HG03196 (cell line): ENCODE results near the gene CHPF2.
A peak's percentile ranks its signal among the peaks of the same experiment; 100 is the strongest.

Experiments used
- ATAC-seq: cut with Tn5 transposase; IDR thresholded peaks from one replicate; pipeline ENCODE4 v1.9.1; 2021; ENCODE audit not compliant: unreplicated experiment

The CHPF2 gene, protein sequence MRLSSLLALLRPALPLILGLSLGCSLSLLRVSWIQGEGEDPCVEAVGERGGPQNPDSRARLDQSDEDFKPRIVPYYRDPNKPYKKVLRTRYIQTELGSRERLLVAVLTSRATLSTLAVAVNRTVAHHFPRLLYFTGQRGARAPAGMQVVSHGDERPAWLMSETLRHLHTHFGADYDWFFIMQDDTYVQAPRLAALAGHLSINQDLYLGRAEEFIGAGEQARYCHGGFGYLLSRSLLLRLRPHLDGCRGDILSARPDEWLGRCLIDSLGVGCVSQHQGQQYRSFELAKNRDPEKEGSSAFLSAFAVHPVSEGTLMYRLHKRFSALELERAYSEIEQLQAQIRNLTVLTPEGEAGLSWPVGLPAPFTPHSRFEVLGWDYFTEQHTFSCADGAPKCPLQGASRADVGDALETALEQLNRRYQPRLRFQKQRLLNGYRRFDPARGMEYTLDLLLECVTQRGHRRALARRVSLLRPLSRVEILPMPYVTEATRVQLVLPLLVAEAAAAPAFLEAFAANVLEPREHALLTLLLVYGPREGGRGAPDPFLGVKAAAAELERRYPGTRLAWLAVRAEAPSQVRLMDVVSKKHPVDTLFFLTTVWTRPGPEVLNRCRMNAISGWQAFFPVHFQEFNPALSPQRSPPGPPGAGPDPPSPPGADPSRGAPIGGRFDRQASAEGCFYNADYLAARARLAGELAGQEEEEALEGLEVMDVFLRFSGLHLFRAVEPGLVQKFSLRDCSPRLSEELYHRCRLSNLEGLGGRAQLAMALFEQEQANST

DNA sequence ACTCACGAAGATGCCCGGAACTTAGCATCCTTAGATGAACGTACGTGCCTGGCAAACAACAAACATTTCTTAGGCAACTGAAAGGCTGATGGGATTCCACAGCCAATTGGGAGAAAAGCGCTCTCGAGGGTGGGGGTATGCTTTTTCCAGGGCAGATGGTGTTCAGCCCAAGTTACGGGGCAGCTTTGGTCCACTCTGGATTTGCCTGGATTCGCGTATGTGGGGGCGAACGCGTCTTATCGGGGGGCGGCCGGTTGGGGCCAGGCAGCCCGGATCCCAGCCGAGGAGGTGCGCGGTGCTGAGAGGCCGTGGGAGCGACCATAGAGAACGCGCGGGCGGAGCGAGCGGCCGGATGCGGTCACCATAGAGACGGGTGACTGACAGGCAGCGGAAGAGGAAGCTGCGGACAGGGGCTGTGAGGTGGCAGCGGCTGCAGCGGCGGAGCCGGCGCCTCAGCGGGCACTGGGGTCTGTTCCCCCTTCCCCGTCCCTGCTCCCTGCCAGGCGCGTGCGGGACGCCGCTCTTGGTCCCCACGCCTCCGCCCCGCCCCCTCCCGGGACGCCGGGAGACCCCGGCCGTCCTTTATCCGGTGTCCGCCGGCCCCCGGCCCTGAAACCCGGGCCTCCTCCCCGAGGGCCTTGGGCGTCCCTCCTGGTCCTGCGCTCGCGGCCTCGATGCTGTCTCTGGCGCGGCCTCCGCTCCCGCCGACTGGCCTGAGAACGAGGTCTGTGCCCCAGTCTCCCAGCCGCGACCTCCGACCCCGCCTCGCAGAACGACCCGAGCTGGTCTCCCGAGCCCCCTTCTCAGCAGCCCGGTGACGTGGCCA lies at the start of gene CHPF2:
TSS of gene CHPF2 (plus strand) at position 393 of the 826 bp plus-strand sequence. CDS start 1,529 bp downstream, outside the sequence.
- peak; percentile 94 for ATAC-seq

DNA sequence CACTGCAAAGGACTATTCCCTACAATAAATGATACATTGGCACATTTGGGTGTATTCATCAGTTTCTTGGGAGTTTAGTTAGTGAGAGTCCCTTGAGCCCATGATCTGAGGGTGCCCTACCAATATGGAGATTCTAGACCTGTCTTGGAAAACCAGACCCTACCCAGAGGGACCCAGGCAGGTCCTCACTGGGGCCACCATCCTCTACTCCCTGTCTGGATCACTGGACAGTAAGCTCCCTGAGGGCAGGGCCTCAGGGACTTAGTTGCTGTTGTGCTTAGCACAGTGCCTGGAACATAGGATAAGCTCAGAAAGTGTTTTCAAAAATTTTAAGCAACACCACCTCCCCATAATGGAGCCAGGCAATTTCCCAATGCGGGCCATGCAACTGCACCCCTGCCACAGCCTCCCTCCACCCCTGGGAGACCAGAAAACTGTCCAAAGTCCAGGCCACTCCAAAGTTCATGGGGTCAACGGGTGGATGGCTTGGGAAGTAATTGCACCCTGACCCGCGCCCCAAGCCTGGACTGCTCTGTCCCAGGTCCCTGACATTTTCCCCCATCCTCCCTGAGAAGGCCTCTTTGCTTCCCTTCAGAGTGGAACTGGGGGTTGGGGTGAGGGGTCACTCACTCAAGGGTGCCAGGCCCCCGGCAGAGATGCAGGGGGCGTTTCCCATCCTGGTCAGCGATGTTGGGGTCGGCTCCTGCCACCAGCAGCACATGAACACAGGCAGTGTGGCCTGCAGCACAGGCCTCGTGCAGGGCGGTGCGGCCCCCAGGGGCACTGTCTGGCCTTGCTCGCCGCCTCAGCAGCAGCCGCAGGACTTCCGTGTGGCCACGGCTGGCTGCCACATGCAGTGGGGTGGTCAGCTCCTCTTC lies 46.3 kb upstream of the CHPF2 start:
- ATAC-seq, result no peak

DNA sequence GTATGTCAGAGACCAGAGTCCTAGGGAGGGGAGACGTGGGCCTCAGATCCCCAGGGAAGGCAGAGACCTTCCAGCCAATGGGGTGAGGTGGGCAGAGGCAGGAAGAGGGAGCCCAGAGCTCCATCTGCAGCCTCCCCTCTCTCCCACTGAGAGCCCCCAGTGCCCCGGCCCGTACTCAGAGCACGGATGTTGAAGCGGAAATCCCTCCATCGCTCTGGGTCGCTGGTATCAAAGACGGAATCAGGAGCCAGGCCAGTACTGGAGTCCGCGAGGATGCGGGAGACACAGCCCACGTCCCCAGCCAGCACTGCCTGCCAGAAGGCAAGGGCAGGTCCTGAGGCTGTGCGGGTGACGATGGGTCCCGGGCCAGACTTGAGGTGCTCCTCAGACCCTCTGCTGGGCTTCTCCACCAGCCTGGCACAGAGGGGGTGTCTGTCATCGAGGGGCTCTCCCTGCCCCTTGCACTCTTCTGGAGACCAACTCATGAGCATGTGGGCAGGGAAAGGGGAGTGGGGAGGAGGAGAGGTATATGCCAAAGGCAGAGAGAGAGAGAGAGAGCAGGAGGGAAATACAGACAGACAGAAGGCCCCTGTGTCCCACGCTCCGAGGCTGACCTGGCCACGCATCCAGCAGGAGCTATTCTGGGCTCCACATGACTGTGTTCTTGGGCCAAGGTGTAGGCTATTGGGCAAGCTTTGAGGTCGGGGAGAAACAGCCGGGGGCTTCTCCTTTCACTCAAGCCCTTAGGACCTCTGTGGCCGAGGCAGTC lies 45.5 kb upstream of the CHPF2 start, which contains the start of gene ASB10:
TSS of gene ASB10 (minus strand) at position 611 of the 769 bp plus-strand sequence. CDS start at position 491, 120 bp downstream.
- ATAC-seq, result no peak

DNA sequence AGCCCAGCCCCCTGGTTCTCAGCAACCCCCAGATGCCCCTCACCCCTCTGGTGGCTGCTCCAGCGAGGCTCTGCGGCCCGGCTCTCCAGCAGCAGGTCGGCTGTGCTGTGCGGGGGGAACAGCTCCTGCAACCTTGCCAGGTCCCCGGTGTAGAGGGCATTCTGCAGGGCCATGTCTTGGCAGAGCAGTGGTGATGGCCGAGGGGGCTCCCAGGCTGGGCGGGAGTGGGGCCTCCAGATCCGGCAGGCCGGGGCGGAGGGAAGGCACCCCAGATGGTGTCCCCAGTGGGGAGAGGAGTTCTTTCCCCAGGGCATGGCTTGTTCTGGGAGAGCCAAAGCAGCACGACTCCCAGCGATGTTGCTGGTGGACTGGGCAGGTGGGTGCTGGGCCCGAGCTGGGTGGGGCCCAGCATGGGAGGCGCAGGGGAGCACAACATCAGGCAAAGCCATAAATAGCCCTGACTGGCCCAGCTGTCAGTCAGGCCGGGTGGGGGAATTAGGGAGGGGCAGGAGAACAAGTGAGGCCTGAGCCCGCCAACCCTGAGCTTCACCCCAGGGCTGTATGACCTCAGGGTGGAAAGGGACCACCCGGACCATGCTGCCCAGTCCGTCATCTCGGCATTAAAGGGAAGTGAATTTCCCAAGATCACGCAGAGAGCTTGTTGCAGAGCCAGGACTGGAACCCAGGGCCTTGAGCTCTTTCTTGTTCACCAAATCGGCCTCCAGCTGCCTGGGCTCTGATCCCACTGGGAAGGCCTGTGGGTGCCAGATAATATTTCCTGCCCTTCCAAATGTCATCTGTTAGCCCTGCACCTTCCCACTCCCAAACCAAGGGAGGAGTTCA lies 44.7 kb upstream of the CHPF2 start:
- ATAC-seq, result no peak

DNA sequence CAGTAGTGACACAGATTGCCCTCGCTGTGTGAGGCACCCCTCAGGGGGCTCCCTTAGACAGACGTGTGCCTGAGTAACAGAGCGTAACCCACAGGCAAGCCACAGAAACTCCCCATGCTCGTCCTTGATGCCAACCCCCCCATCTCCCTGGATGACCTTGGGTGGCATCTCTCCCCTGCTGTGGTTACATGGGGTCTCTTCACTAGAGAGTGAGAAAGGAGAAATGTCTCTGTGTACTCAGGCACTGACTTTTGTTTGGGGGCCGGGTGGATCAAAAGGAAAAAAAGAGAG lies 44.1 kb upstream of the CHPF2 start:
- ATAC-seq, result no peak

DNA sequence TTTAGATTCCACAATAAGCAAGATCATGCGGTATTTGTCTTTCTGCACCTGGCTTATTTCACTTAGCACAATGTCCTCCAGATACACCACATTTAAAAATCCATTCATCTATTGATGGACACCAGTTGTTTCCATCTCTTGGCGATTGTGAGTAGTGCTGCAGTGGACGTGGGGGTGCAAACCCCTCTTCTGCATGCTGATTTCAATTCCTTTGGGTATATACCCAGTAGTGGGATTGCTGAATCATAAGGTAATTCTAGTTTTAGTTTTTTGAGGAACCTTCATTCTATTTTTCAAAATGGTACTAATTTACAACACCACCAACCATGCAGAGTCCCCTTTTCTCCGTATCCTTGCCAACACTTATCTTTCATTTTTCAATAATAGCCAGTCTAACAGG lies 43.2 kb upstream of the CHPF2 start:
- no peak for ATAC-seq

DNA sequence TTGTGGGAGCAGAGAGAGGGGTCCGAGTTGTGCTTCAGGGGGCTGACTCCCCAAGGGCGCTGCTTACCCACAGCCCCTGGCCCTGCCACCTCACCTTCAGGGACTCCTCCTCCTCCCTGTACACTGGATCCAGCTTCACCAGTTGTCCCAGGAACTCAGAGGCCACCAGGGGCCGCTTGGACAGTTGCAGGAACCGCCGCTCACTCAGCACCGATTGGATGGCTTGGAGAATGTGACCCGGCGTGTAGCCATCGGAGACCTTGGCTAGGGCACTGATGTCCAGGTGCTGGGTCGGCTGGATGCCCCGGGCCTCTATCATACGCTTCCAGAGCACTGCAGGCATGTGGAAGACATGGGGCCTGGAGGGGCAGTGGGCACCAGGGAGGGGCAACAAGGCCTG lies 40.7 kb upstream of the CHPF2 start:
- ATAC-seq, result no peak

DNA sequence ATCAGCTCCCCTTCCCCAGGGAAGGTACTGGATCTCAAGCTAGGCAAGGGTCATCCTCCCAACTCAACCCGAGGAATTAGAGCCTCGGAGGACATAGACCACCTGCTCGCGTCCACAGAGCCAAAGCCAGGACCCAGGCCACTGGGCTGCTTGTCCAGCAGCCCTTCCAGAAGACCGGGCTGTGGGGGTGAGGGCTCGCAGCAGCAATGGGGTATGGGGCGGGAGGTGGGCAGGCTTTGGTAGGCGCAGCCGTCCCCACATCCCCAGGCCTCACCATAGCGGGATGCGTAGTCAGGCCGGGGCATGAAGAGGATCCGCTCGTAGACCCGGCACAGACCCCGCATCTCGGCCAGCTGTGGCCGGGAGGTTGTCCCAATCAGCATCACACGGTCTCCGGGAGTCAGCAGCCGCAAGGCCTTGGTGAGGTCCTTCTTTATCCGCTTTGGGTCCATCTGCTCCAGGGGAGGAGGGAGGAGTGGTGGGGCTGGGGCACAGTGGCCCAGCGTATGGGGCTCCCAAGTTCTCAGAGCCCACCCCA lies 40.2 kb upstream of the CHPF2 start:
- ATAC-seq, result no peak

DNA sequence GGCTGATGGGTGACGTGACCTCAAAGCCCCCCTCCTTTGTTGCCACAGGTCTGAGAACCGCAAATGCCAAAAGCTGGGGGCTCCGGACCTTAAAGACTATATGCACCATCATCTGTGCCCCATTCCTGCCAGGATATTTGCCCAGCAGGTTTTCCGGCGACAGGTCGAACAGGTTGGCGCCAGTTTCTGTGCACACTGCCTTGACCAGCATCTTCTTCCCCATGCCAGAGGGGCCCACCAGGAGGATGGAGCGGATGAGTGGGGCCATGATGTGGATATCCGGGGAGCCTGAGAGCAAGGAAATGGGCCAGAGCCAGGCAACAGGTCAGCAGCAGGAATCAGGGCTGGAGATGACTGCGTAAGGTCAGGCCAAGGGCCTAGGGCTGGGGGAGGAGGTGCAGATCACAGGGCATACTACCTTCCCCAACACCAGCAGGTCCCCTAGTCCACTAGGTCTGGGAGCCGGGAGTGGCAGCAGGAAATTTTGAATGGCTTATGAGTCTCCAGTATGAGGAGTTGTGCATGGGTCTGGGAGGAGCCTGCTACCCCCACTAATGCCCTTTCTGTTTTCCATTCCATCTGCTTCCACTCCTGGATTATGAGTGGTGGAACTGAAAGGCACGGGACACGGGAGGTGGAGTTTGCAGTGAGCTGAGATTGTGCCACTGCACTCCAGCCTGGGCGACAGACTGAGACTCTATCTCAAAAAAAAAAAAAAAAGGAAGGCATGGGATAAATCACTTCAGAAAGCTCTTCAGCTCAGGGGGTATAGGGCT lies 38.9 kb upstream of the CHPF2 start:
- ATAC-seq, result no peak

DNA sequence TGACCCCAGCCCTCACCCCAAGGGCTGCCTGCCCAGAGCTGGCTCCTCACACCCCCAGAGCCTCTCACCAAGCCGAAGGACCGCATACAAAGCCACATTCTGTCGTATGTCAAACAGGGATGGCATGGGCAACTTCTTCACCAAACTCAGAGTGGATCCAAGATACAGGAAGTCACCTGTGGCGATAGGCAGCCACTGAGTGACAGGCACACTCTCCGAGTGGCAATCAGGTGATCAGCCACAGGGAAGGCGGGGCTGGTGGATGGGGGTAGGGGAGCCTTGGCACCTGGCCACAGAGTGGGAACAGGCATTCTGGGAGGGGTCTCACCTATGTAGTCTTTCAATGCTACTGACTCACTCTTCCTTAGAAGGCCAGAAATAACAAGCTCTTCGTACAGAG lies 38.1 kb upstream of the CHPF2 start:
- no peak for ATAC-seq

DNA sequence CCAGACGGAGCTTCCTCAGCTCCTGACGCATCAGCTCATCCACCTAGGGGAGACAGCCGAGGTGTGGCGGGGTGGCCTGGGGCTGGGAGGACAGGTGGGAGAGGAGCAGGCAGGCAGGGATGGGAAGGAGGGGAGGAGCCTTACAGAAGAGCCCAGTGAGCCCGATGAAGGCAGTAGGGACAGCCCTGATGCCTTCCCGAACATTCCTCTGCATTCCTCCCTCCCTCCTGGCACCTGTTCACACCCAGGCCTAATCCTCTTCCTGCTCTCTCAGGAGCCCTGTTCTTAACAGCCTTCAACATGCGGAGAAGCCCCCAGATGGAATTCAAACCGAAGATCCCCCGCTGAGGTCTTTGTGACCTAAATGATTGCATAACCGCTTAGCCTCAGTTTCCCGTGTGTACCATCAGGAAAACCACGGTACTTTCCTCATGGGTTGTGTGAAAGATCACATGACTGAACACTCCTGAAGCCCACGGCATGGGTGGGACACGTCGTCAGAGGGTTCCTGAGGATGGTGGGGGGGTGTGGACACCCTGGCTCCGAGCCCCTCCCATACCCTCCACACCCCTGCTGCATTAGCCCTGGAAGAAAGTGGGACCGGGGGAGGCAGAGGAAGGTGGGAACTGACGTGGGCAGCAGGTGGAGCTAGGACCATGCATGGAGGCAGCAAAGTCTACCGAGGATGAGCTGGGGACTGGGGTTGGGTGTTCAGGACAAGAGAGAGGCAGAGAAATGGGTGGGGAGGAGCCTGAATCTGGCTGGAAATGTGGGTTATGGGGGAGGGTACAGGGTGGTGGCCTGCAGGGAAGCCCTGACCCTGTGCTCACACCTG lies 36.5 kb upstream of the CHPF2 start:
- ATAC-seq, result no peak

DNA sequence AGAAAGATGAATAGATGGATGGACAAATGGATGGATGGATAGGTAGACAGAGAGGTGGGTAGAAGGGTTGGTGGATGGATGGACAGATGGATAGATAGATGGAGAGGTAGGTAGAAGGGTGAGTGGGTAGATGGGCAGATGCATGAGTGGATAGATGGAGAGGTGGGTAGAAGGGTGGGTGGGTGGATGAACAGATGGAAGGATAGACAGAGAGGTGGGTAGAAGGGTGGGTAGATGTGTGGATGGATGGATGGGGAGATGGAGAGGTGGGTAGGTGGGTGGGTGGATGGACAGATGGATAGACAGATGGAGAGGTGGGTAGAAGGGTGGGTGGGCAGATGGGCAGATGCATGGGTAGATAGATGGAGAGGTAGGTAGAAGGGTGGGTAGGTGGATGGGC lies 34.4 kb upstream of the CHPF2 start:
- ATAC-seq, result no peak

DNA sequence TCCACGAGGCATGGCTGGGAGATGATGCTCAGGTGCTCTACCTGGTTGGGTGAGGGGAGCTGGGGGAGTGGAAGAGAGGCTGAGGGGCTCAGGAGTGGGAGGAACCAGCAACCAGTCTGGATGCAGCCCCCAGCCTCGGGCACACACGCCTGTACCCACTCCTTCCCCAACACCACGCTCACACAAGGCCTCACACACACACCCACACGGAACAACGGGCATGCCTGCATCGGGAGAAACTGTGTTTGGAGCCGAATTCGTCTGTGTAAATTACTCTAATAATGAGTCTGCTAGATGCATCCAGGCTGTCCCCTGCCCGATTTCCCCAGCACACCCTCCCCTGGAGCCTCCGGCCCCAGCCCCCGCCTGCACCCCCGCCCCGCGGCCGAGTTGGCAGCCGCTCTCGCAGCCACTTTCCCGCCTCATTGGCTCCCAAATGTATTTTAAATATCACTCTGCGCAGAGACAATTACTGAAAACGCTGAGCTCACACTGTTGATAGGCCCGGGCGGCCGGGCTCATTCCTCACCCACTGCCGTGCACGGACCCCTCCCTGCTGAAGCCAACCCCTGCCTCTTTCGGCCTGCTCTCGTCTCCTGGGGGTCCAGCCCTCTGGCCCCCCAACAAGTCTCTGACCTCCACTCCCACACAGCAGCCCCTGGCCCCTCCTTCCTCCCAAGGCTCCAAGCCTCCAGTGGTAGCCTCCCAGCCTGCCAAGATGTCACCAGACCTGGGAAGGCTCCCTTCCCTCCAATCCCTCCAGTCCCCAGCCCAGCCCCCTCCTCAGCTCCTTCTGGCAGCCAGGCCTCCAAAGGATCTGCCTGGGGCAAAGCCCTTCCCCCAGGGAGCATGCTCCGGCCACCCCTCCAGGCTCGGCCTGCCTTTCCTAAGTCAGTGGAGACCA lies 33.1 kb upstream of the CHPF2 start:
- no peak for ATAC-seq

DNA sequence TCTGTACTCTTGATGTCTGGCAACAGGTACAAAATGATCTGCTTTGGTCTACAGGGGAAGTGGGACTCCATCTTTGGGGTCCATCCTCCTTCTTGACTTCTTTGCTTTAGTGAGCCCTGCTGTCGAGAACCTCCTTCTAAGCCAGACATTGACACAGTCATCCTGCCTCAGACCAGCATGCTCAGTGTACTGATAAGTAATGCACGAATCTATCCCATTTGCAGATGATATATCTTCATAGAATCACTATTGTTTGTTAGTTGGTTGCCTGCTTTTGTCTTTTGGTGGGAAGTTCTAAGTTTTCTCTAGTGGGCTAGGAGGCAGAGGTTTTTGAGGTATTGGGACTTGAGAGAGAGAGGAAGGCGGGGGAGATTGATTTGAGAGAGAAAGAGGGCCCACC lies 30.9 kb upstream of the CHPF2 start:
- no peak for ATAC-seq

DNA sequence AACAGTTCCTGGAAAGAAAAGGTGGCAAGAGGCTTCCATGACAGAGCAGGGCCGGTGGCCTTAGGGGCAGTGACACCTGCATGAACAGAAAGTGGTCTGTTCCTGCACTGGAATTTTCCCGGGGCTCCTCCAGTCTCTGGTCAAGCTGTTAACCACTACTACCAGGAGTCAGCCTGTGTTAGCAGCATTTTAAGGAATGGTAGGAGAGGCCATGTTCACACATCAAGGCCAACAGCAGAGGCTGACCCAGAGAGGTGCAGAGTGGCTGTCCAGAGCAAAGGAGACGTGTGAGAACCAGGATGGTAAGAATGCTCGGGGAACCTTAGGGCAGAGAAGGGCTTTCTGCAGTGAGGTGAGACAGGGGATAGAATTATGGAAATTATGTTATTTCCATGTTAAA lies 30.5 kb upstream of the CHPF2 start:
- no peak for ATAC-seq

DNA sequence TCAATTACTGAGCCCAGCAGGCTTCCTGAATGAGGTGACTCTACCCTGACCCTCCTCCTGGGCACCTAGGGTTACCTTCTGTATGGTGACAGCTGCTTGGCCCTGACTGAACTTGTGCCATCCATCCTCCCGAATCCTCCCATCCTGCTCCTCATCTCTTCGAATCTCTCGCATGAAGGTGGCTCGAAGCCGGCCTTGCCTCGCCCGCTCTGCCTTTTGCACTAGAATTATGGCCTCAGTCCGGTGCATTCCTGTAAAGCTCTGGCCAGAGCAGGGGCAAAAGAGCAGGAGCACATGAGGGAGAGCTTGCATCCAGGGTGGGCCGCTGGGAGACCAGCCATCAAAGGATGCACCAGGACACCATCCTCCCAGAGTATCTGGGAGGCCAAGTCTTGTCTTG lies 29.4 kb upstream of the CHPF2 start:
- ATAC-seq, result no peak
